ENCODE data around the gene ADAM22. TPM values are rescaled to one million over a fixed set of nuclear protein-coding genes. Genes with fewer than 3 reads are reported as not detected.

ADAM22 gene
- total and polyA plus RNA-seq, 2 experiments from 2014 or later: 0.09 to 0.54 TPM

DNA sequence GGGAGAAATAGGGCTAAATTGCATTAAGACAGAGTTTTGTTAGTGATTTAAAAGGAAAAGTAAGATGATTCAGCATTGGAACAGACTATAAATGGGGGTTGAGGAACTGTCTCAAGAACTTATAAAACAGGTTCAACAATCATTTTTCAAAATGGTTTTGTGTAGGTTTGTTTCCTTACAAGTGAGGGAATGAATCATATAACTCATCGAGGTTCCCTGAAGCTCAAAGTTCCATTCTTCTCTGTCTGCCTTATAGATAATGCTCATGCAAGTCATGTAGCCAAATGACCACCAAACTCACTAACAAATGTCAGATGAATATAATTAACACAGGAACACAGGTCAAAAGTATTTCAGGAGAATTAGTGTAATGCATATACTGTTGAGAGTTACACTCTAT, 27.7 kb downstream of the ADAM22 start:
- no peak for DNase-seq
- Histone ChIP-seq H3K9me3 (ENCODE audit: low read depth) (no peaks in the 10 kb centered on the region), H3K36me3 (ENCODE audit: low read depth) (no peaks in the 10 kb centered on the region), H3K4me1 (ENCODE audit: insufficient read depth) (no peaks in the 10 kb centered on the region), H3F3A (ENCODE audit: insufficient read depth) (no peaks in the 10 kb centered on the region), H3K79me2 (ENCODE audit: insufficient read depth) (no peaks in the 10 kb centered on the region), H3K4me2 (ENCODE audit: unreplicated experiment) (no peak overlapping the region), H2AFZ (no peak overlapping the region), H3K27me3 (replicated peaks; ENCODE audit: insufficient read depth) (no peaks in the 10 kb centered on the region), H3K9me2 (ENCODE audit: insufficient read depth) (no peaks in the 10 kb centered on the region), H3K27ac (no peak overlapping the region), H4K20me1 (ENCODE audit: insufficient read depth) (no peaks in the 10 kb centered on the region), H3K4me3 (no peak overlapping the region), H3K9ac (no peak overlapping the region)
- 74 to 88% methylated on average over 1 of the region's 1 CpG for WGBS, 2 experiments (ENCODE audit: low coverage in 1 of 2, low lambda C conversion rate in 2 of 2, missing lambda C conversion rate in 2 of 2)
- TF ChIP-seq EZH2phosphoT487 (IDR thresholded peaks at IDR 0.05; ENCODE audit: insufficient read depth, low read depth): no peak
- TF ChIP-seq EZH2 (IDR thresholded peaks at IDR 0.05; ENCODE audit: insufficient read depth, poor library complexity, severe bottlenecking): no peak
- in situ Hi-C loops (cut with MboI): no loop called here

DNA sequence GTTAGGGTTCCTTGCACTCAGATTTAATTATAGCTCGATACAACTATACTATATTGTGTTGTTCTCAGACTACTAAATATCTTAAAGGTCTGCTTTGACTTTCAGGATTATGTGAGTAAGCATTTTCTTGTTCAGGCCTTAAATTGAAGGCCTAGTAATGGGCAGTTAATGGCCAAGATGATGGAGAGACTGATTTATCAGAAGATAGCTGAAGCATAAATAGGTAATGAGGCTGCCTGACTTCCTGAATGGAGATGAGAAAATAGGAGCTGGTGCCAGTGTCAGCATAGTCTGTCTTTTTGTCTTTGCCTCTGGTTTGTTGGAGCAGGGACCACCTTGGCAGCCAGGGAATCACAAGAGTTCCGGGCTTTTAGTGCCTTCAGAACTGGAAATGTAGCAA, 32.2 kb downstream of the ADAM22 start:
- Histone ChIP-seq H3K9me3 (ENCODE audit: low read depth) (no peaks in the 10 kb centered on the region), H3K4me1 (ENCODE audit: insufficient read depth) (no peaks in the 10 kb centered on the region), H3K27me3 (replicated peaks; ENCODE audit: insufficient read depth) (no peaks in the 10 kb centered on the region), H4K20me1 (ENCODE audit: insufficient read depth) (no peaks in the 10 kb centered on the region), H3K79me2 (ENCODE audit: insufficient read depth) (no peaks in the 10 kb centered on the region), H3K27ac (no peak overlapping the region), H3K4me2 (ENCODE audit: unreplicated experiment) (no peak overlapping the region), H3F3A (ENCODE audit: insufficient read depth) (no peaks in the 10 kb centered on the region), H3K9ac (no peak overlapping the region), H2AFZ (no peak overlapping the region), H3K9me2 (ENCODE audit: insufficient read depth) (no peaks in the 10 kb centered on the region), H3K36me3 (ENCODE audit: low read depth) (no peaks in the 10 kb centered on the region), H3K4me3 (no peak overlapping the region)
- no peak for TF ChIP-seq EZH2 (IDR thresholded peaks at IDR 0.05; ENCODE audit: insufficient read depth, poor library complexity, severe bottlenecking)
- no peak for TF ChIP-seq EZH2phosphoT487 (IDR thresholded peaks at IDR 0.05; ENCODE audit: insufficient read depth, low read depth)
- WGBS, 2 experiments (ENCODE audit: low coverage in 1 of 2, low lambda C conversion rate in 2 of 2, missing lambda C conversion rate in 2 of 2): 37 to 41% methylated on average over 2 of the region's 2 CpGs
- in situ Hi-C loops (cut with MboI): no loop called here
- DNase-seq: no peak

GRCh38 chr7:87968021-87968420, 34.0 kb downstream of the ADAM22 start:
- Histone ChIP-seq H3K4me2 (ENCODE audit: unreplicated experiment) (no peak overlapping the region), H3K4me3 (no peak overlapping the region), H3K27me3 (replicated peaks; ENCODE audit: insufficient read depth) (no peaks in the 10 kb centered on the region), H3K79me2 (ENCODE audit: insufficient read depth) (no peaks in the 10 kb centered on the region), H3K9ac (no peak overlapping the region), H4K20me1 (ENCODE audit: insufficient read depth) (no peaks in the 10 kb centered on the region), H3K27ac (no peak overlapping the region), H2AFZ (no peak overlapping the region), H3K9me3 (ENCODE audit: low read depth) (no peaks in the 10 kb centered on the region), H3K4me1 (ENCODE audit: insufficient read depth) (no peaks in the 10 kb centered on the region), H3K9me2 (ENCODE audit: insufficient read depth) (no peaks in the 10 kb centered on the region), H3F3A (ENCODE audit: insufficient read depth) (no peaks in the 10 kb centered on the region), H3K36me3 (ENCODE audit: low read depth) (no peaks in the 10 kb centered on the region)
- 39 to 75% methylated on average over 1 of the region's 1 CpG for WGBS, 2 experiments (ENCODE audit: low coverage in 1 of 2, low lambda C conversion rate in 2 of 2, missing lambda C conversion rate in 2 of 2)
- in situ Hi-C loops (cut with MboI): no loop called here
- no peak for DNase-seq
- no peak for TF ChIP-seq EZH2 (IDR thresholded peaks at IDR 0.05; ENCODE audit: insufficient read depth, poor library complexity, severe bottlenecking)
- TF ChIP-seq EZH2phosphoT487 (IDR thresholded peaks at IDR 0.05; ENCODE audit: insufficient read depth, low read depth): no peak

DNA sequence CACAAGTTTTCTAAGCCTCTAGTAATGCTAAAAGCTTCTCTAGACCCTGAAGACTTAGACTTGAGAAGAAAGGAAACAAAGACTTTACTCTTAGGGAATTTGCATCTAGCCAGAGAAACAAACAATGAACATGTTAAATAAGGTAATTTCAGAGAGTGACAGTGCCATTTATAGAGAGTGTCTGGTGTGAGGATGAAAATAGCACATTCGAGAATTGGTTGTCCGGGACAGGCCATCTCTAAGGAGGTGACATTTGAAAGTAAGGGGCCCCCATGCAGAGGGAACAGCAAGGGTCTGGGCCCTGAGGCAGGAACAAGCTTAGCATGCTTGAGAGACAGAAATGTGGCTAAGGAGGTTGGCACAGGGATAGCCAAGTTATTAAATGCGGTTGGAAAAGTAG, 48.1 kb downstream of the ADAM22 start:
- in situ Hi-C loops (cut with MboI): no loop called here
- Histone ChIP-seq H3K27ac (no peak overlapping the region), H3K79me2 (ENCODE audit: insufficient read depth) (no peaks in the 10 kb centered on the region), H3K9me2 (ENCODE audit: insufficient read depth) (no peaks in the 10 kb centered on the region), H3K9ac (no peak overlapping the region), H4K20me1 (ENCODE audit: insufficient read depth) (no peaks in the 10 kb centered on the region), H2AFZ (no peak overlapping the region), H3F3A (ENCODE audit: insufficient read depth) (no peaks in the 10 kb centered on the region), H3K4me2 (ENCODE audit: unreplicated experiment) (no peak overlapping the region), H3K9me3 (ENCODE audit: low read depth) (no peaks in the 10 kb centered on the region), H3K4me3 (no peak overlapping the region), H3K36me3 (ENCODE audit: low read depth) (no peaks in the 10 kb centered on the region), H3K4me1 (ENCODE audit: insufficient read depth) (no peaks in the 10 kb centered on the region), H3K27me3 (replicated peaks; ENCODE audit: insufficient read depth) (no peaks in the 10 kb centered on the region)
- WGBS, 2 experiments (ENCODE audit: low coverage in 1 of 2, low lambda C conversion rate in 2 of 2, missing lambda C conversion rate in 2 of 2): 73 to 85% methylated on average over 3 of the region's 3 CpGs
- TF ChIP-seq EZH2phosphoT487 (IDR thresholded peaks at IDR 0.05; ENCODE audit: insufficient read depth, low read depth) (no peak), EZH2 (IDR thresholded peaks at IDR 0.05; ENCODE audit: insufficient read depth, poor library complexity, severe bottlenecking) (no peak)
- no peak for DNase-seq

DNA sequence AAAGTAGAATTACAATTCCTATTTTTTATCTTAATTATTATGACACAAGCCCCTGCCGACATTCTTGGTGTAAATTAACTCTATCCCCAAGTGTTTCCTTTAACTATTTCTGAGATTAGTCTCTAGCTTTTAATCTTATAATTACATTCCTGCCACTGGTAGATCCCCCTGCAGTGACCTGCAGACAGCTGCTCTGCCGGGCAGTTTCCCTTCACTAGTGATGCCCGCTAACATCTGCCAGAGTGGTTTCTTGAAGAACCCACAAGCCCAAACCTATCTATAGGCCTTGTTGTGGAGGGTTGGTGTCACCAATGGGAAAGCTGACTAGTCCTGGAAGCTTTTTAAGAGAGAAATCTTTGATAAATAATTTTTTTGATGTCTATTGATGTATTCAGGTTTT, 50.0 kb downstream of the ADAM22 start:
- 69 to 75% methylated on average over 3 of the region's 3 CpGs for WGBS, 2 experiments (ENCODE audit: low coverage in 1 of 2, low lambda C conversion rate in 2 of 2, missing lambda C conversion rate in 2 of 2)
- H3K27ac ChIP-seq: no peak overlapping the region
- in situ Hi-C loops (cut with MboI): no loop called here

More for the DNA sequence above, 50.0 kb downstream of the ADAM22 start:
- Histone ChIP-seq H3K9ac (no peak overlapping the region), H4K20me1 (ENCODE audit: insufficient read depth) (no peaks in the 10 kb centered on the region), H3K4me1 (ENCODE audit: insufficient read depth) (no peaks in the 10 kb centered on the region), H3K9me2 (ENCODE audit: insufficient read depth) (no peaks in the 10 kb centered on the region), H3K9me3 (ENCODE audit: low read depth) (no peaks in the 10 kb centered on the region), H3K4me3 (no peak overlapping the region), H3K36me3 (ENCODE audit: low read depth) (no peaks in the 10 kb centered on the region), H3K4me2 (ENCODE audit: unreplicated experiment) (no peak overlapping the region), H3F3A (ENCODE audit: insufficient read depth) (no peaks in the 10 kb centered on the region), H2AFZ (no peak overlapping the region), H3K27me3 (replicated peaks; ENCODE audit: insufficient read depth) (no peaks in the 10 kb centered on the region), H3K79me2 (ENCODE audit: insufficient read depth) (no peaks in the 10 kb centered on the region)
- no peak for TF ChIP-seq EZH2 (IDR thresholded peaks at IDR 0.05; ENCODE audit: insufficient read depth, poor library complexity, severe bottlenecking)
- no peak for TF ChIP-seq EZH2phosphoT487 (IDR thresholded peaks at IDR 0.05; ENCODE audit: insufficient read depth, low read depth)
- DNase-seq: no peak

Data from GM23248 (cell line).